ENCODE measurements around the gene CARD9.

Gene CARD9

DNA sequence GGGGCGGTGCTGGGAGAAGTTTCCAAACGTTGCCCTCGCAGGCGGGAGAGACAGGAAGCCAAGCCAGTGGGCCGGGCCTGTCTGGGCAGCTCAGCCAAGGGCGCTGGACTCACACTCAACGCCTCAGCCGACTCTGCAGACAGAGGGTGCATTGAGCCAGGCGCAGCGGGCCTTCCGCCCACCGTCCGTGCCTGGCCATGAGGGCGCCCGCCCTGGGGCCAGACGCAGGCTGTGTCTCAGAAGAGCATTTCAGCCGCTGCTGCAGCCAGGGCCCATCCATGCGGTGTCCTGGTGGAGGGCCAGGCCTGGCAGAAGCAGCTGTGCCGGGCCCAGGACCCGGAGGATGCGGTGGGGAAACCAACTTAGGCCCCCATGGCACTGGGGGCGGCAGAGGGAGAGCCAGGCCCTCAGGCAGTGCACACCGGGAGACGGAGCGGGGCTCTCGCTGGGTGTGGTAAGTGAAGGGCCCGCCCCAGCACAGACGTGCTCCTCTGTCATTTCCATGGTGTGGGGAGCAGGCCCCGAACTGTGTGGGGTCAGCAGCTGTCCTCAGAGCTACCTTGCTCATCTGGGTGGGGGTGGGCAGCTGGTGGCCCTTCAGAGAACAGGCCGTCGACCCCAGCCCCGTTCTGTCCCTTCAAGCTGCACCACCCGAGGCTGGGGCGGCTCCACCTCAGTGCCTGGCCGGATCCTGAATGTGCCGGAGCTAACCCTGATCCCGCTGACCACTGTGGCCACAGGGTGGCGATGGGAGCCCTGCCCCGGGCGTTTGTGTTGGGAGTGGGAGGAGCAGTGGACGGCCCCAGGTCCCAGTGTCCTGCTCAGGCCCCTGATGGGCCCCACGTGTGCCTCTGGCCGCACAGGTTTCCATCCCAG is 27.9 kb downstream of the CARD9 start:
- no peak overlapping the region for H3K27ac Mint-ChIP-seq
- no peaks in the 10 kb centered on the region for H3K4me1 Mint-ChIP-seq
- ATAC-seq (no peak), DNase-seq (no peak)
- no peak overlapping the region for H3K4me3 Mint-ChIP-seq
- H3K27me3 Mint-ChIP-seq = no peaks in the 10 kb centered on the region
- H3K9me3 Mint-ChIP-seq = no peaks in the 10 kb centered on the region
- H3K36me3 Mint-ChIP-seq (ENCODE audit: low read depth) = no peaks in the 10 kb centered on the region

DNA sequence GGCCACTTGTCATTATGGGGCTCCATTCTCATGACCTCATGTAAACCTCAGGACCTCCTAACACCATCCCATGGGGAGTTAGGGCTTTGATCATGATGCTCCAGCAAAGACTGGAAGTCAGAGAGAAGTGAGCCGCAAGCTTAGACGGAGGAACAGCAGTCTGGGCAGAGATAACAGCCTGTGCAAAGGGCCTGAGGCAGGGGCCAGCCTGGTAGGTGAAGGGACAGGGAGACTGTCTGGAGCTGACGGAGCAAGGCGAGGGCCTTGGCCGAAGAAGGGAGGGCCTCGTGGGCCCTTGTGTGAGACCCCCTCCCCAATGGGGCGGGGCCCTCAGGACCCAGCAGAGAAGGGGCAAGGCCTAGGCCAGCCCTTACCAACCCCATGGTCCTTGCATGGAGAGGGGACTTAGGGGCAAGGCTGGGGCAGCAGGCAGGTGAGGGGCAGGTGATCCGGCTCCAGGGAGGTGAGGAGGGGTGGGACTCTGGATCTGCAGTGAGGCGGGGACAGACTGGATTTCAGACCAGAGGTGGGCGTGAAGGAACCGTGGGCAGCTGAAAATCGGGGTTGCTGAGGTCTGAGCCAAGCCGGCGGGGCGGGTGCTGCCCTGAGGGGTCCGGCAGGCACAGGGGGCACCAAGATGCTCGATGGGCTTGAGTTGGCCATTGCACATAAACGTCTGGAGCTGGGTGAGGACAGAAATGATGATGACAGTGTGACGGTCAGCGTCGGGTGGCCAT is 28.8 kb downstream of the CARD9 start:
- Mint-ChIP-seq H3K4me3 (no peak overlapping the region), H3K4me1 (no peaks in the 10 kb centered on the region), H3K27me3 (no peaks in the 10 kb centered on the region), H3K36me3 (ENCODE audit: low read depth) (no peaks in the 10 kb centered on the region), H3K27ac (no peak overlapping the region), H3K9me3 (no peaks in the 10 kb centered on the region)
- DNase-seq (no peak), ATAC-seq (no peak)

DNA sequence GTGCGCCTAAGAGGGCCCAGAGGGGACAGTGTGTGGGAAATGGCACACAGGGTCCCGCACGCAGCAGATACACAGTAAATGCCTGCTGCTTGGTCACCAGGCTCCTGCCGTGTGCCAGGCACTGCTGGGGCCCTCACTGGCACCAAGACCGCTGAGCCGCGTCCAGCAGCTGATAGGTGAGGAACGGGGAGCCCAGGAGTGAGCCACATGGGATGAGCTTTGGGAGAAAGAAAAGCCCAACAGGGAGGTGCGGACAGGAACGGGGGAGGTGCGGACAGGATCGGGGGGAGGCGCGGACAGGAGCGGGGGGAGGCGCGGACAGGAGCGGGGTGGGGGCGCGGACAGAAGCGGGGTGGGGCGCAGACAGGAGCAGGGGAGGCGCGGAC is 29.6 kb downstream of the CARD9 start:
- H3K9me3 Mint-ChIP-seq = no peaks in the 10 kb centered on the region

DNA sequence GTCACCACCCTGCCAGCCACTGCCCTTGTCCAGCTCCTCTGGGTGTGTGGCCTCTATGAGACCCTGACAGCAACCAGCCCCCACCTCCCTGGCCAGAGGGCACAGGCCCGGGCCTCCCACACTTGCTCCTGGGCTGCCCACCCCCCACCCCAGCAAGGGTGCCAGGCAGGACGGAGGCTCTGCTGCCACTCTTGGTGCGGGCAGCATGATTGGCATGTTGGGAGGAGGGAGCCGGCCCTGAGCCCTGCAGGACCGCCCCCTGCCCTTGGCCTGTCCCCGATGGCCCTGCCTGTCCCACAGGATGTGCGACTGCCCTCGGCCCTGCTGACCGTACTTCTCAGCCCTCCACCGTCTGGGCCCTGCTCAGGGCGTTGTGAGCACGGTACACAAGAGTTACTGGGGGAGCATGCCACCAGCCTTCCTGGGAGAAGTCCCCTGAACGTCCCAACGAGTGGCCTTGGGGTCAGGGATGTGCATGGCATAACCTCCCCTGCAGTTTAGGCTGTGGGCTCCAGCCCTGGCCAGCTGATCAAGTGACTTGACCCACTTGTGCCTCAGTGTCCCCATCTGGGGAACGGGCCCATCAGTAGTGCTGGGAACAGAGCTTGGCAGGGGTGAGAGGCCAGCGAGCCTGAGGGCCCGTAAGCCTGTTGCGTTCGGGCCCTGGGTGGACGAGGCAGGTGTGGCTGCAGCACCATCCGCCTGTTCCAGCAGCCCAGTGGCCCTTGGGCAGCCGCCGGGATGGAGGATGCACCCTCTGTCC is 30.2 kb downstream of the CARD9 start:
- Mint-ChIP-seq H3K4me3 (no peak overlapping the region), H3K27ac (no peak overlapping the region), H3K36me3 (ENCODE audit: low read depth) (no peaks in the 10 kb centered on the region), H3K4me1 (no peaks in the 10 kb centered on the region), H3K27me3 (no peaks in the 10 kb centered on the region), H3K9me3 (no peaks in the 10 kb centered on the region)
- DNase-seq (no peak), ATAC-seq (no peak)

More for the DNA sequence above, 29.6 kb downstream of the CARD9 start:
- Mint-ChIP-seq H3K36me3 (ENCODE audit: low read depth) (no peaks in the 10 kb centered on the region), H3K4me1 (no peaks in the 10 kb centered on the region), H3K27ac (no peak overlapping the region), H3K4me3 (no peak overlapping the region), H3K27me3 (no peaks in the 10 kb centered on the region)
- ATAC-seq (no peak), DNase-seq (no peak)

DNA sequence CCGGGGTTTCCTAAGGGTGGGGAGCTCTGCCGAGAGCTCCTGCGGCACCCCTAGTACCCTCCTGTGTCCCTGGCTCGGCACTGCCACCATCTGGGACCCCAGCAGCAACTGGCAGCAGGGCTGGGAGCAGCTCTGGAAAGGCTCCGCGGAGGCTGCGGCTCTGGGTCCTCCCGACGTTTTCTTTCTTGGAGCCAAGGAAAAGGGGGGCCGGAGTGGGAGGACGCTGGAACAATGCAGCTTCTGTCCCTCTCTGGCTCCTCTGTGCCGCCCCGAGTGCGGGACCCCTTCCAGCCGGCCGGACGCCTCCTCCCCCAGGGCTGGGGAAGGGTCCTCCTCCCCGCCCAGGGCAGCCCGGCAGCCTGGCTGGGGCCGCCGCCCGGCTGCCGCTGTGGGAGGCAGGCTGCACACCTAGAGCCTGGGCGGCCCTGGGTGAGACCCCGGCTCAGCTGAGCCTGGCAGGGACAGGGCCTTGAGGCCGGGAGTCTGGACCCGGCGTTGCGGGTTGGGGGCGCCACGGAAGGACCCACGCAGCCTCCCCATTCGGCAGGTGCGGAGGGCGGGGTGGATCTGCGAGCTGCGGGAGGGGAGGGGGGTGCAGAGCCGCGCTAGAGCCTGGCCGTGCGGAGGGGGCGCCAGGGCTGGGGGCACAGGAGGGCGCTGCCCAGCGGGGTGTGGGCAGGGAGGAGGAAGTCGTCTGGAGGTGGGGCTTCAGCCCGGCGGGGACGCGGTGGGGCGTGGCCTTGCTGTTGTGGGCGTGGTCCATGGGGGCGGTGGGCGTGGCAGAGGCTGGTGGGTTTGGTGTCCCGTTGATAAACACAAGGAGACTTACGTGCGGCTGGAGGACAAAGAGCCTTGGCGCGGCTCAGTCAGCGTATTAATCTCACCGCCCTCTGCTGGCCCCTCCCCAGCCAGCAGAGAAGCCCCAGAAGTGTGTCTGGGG is 31.0 kb downstream of the CARD9 start:
- Mint-ChIP-seq H3K9me3 (no peaks in the 10 kb centered on the region), H3K4me1 (no peaks in the 10 kb centered on the region), H3K36me3 (ENCODE audit: low read depth) (no peaks in the 10 kb centered on the region), H3K27ac (no peak overlapping the region), H3K27me3 (no peaks in the 10 kb centered on the region), H3K4me3 (no peak overlapping the region)
- ATAC-seq = no peak
- DNase-seq = peak; percentile 79

DNA sequence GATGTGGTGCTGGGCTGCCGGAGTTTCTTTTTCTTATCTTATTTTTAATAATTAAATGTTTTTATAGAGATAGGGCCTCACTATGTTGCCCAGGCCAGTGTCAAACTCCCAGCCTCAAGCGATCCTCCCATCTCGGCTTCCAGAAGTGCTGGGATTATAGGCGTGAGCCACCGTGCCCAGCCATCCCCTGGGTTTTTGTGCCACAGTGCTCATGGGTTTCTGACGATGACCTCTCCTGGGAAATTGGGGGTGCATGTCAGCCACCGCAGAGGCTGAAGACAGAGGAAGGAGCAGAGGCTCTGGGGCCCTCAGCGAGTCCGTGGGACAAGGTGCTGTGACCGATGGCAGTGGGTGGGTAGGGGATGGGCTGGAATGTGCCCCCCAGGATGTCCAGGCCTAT is 31.7 kb downstream of the CARD9 start:
- Mint-ChIP-seq H3K27ac (no peak overlapping the region), H3K4me1 (no peaks in the 10 kb centered on the region), H3K9me3 (no peaks in the 10 kb centered on the region), H3K27me3 (no peaks in the 10 kb centered on the region), H3K4me3 (no peak overlapping the region), H3K36me3 (ENCODE audit: low read depth) (no peaks in the 10 kb centered on the region)
- DNase-seq (no peak), ATAC-seq (no peak)

DNA sequence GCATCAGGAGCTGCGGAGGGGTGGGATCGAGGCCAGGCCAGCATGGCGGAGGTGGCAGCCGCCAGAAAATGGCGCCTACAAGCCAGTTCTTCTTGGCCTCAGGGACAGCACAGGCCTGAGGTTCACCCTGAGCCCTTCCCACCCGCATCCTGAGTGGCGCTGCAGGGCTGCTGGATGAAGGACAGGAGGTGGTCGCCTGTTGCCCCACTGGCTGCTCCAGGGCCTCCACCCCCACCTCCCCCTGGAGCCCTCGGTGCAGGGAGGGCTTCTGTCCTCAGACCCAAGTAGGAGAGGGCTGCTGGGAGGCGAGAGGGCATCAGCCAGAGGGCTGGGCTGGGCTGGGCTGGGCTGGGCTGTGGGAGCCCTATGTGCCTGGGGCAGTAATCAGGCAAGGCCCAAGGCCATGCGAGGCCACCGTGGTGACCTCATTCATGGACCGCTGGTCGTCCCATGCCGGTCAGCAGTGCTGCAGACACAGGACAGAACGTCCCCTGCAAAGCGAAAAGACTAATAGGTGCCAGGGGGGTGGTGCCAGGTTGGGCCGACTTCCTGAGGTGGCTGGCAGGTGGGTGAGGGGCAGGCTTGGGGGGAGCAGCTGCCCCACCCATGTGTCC is 32.3 kb downstream of the CARD9 start:
- Mint-ChIP-seq H3K4me1 (no peaks in the 10 kb centered on the region), H3K4me3 (no peak overlapping the region), H3K36me3 (ENCODE audit: low read depth) (no peaks in the 10 kb centered on the region), H3K9me3 (no peaks in the 10 kb centered on the region), H3K27me3 (no peaks in the 10 kb centered on the region), H3K27ac (no peak overlapping the region)
- ATAC-seq = no peak
- DNase-seq = no peak

DNA sequence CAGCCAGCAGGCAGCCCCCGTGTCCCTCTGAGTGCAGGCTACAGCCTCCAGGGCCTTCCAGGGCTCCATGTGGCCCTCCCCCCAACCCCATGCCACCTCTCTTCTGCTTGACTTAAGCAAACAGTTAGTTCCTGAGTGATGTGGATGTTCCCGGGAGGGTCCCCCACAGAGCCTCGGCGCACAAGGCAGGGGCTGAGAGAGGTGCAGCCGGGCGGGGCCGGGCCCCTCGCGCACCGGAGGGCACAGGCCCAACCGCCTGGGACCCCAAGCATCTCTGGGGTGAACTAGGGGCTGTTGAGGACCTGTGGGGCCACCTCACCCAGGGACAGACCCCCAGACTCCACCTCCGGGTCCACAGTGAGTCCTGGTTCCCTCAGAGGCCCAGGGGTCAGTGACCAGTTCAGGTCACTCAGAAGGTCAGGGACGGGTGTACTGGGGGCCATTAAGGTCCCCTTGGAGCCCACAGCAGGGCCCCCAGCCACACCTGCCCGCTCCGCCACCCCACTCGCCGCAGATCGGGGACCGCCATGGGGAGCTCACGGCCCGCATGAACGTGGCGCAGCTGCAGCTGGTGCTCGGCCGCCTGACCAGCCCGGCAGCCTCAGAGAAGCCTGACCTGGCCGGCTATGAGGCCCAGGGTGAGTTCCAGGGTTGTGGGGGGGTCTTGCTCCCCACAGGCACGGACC is 33.0 kb downstream of the CARD9 start:
- H3K4me1 Mint-ChIP-seq = no peaks in the 10 kb centered on the region
- H3K9me3 Mint-ChIP-seq = no peaks in the 10 kb centered on the region
- H3K36me3 Mint-ChIP-seq (ENCODE audit: low read depth) = no peaks in the 10 kb centered on the region
- no peaks in the 10 kb centered on the region for H3K27me3 Mint-ChIP-seq
- no peak for ATAC-seq
- no peak for DNase-seq
- no peak overlapping the region for H3K27ac Mint-ChIP-seq
- no peak overlapping the region for H3K4me3 Mint-ChIP-seq

DNA sequence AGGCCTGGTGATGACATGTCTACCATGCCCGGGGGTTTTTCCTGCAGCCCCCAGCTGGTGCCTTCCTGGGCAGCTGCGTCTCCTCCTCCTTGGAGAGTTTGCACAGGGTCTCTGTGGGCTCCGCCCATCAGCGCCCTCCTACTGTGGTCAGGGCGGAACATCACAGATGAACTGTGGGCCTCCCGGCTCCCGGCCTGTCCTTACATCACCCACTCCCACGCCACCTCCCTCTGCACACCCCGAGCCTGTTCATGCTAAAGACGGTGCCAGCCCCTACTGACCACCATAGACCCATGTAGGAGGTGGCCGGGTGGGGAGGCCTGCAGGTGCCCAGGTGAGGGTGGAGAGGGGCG is 33.5 kb downstream of the CARD9 start:
- H3K27ac Mint-ChIP-seq = no peak overlapping the region
- no peaks in the 10 kb centered on the region for H3K27me3 Mint-ChIP-seq
- no peak overlapping the region for H3K4me3 Mint-ChIP-seq
- DNase-seq (no peak), ATAC-seq (no peak)
- no peaks in the 10 kb centered on the region for H3K36me3 Mint-ChIP-seq (ENCODE audit: low read depth)
- no peaks in the 10 kb centered on the region for H3K4me1 Mint-ChIP-seq
- H3K9me3 Mint-ChIP-seq = no peaks in the 10 kb centered on the region

DNA sequence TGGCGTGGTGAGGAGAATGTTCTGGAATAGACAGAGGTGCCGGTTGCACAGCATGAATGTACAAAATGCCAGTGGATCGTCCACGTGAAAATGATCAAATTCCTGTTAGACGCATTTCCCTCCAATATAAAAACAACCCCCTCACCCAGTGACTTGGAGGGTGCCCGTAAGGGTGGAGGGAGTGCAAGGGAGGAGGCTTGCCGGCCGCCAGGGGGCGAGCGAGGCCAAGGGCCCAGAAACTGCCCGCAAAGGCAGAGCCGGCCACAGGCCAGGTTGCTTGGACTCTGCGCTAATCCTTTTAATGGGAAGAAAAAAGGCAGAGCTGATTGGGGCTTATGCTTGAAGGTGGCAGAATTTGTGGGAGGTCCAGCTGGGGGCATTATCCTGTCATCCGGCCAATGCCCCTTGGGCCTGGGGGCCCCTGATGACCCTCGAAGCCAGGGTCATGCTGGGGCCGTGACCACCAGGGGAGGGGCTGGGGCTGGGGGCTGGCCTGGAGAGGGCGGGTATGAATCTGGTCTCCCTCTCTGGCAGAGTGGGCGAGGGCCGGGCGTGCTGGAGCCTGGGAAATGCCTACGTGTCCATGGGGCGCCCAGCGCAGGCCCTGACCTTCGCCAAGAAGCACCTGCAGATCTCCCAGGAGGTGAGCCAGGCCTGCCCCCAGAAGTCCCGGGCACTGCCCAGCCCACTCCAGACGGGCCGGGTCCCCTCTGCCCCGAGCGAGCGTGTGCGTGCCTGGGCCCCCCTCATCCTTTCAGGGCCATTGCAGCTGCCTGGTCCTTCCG is 34.1 kb downstream of the CARD9 start:
- no peak for ATAC-seq
- Mint-ChIP-seq H3K9me3 (no peaks in the 10 kb centered on the region), H3K36me3 (ENCODE audit: low read depth) (no peaks in the 10 kb centered on the region), H3K4me3 (no peak overlapping the region), H3K27me3 (no peaks in the 10 kb centered on the region), H3K4me1 (no peaks in the 10 kb centered on the region), H3K27ac (no peak overlapping the region)
- peak; percentile 52 for DNase-seq

DNA sequence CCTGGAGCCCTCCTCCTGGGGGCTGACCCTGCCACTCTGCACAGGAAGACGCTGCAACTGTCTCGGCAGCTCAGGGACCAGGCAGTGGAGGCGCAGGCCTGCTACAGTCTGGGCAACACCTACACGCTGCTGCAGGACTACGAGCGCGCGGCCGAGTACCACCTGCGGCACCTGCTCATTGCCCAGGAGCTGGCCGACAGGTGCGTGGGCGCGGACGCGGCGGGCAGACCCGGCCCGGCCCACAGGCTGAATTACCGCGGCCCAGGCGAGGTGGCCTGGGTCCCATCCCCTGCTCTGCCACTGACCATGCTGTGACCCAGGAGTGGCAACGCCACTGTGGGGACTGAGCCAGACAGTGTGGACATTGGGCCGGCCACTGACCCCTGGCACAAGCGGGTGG is 35.0 kb downstream of the CARD9 start:
- H3K9me3 Mint-ChIP-seq = no peaks in the 10 kb centered on the region
- H3K4me1 Mint-ChIP-seq = no peaks in the 10 kb centered on the region
- no peak overlapping the region for H3K27ac Mint-ChIP-seq
- H3K4me3 Mint-ChIP-seq = no peak overlapping the region
- DNase-seq (no peak), ATAC-seq (no peak)
- no peaks in the 10 kb centered on the region for H3K27me3 Mint-ChIP-seq
- no peaks in the 10 kb centered on the region for H3K36me3 Mint-ChIP-seq (ENCODE audit: low read depth)

DNA sequence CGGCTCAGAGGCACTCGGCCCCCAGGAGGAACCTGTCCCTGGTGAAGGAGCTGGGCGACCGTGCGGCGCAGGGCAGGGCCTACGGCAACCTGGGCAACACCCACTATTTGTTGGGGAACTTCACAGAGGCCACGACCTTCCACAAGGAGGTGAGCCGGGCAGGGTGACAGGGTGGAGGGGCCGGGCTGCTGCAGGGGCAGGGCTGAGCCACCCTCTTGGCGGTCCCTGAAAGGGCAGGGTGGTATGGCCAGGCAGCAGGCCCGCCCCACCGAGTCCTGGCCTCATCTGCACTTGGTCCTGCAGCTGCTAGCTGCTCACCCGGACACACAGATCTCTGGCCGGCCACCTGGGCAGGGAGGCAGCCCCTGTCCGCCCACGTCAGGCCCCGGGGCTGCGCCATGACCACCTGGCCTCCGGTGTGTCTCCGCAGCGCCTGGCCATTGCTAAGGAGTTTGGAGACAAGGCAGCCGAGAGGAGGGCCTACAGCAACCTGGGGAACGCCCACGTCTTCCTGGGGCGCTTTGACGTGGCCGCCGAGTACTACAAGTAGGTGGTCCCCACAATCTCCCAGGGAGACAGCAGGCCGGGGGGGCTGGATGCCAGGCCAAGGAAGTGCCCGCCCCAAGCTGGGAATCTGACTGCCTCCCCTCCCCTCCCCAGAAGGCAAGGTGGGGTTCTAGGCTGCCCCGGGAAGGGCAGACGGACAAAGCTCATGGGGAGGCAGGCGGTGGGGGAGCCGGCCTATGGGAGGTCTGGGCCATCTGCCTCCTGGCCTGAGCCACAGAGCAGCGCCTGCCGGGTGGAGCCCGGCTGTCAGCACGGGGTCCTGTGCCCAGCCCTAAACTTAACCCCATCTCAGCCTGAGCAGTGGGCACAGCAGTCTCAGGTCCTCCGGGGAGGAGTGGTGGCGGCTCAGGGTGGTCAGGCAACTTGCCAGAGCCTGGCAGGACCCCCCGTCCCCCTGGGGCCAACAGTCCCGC is 35.8 kb downstream of the CARD9 start:
- Mint-ChIP-seq H3K9me3 (no peaks in the 10 kb centered on the region), H3K4me1 (no peaks in the 10 kb centered on the region), H3K27me3 (no peaks in the 10 kb centered on the region), H3K4me3 (no peak overlapping the region), H3K27ac (no peak overlapping the region), H3K36me3 (ENCODE audit: low read depth) (no peaks in the 10 kb centered on the region)
- DNase-seq (no peak), ATAC-seq (no peak)
